Body of pancreas (tissue), 4 donors: ENCODE measurements around the gene CASP12.

Experiments
- POLR2A ChIP-seq, 3 donors: fragments of 450-650 bp; IDR thresholded peaks; one replicate each; pipeline ENCODE4 v1.6.1; 2016; ENCODE audit warnings: antibody characterized with exemption in 3 of 3, mild to moderate bottlenecking in 2 of 3
- TF ChIP-seq, protein P1 (sequence below), 7 experiments: fragments of 450-650 bp in 4 of 7; fragments of 200-600 bp in 3 of 7; sonication (generic) in 3 of 7; IDR thresholded peaks; one replicate each; pipeline ENCODE4 v1.5.1; 2016 to 2019; ENCODE audit warnings: antibody characterized with exemption in 7 of 7

DNA sequence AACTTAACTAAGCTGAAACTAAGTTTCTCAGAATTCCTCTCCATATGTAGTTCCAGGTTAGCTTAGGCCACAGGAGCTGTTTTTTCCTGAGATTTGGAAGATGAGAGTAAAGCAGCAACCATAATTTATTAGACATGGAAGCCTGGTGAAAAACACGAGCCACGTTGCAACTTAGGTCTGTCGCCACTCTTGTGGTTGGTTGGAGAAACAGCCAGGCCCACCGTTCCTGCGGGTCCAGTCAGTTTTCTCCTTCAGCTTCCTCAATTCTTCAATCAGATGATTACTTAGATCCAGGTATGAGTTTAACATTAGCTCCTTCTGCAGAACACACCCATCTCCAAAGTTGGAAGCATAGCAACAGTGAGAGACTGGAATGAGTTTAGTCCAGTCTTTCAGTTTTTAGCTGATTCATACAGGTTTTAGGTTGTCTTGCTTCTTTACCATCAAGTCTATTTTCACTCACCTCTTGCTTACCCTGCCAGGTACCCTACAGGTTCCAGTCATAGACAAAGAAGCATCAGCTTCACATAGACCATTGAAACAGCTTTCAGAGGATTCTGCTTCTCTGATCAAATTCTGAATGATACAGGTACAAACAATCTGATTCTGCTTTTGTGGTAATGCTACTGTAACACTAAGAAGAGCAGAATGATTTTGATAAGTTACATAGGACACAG lies 18.6 kb downstream of the CASP12 start:
- TF ChIP-seq, protein P1, sequence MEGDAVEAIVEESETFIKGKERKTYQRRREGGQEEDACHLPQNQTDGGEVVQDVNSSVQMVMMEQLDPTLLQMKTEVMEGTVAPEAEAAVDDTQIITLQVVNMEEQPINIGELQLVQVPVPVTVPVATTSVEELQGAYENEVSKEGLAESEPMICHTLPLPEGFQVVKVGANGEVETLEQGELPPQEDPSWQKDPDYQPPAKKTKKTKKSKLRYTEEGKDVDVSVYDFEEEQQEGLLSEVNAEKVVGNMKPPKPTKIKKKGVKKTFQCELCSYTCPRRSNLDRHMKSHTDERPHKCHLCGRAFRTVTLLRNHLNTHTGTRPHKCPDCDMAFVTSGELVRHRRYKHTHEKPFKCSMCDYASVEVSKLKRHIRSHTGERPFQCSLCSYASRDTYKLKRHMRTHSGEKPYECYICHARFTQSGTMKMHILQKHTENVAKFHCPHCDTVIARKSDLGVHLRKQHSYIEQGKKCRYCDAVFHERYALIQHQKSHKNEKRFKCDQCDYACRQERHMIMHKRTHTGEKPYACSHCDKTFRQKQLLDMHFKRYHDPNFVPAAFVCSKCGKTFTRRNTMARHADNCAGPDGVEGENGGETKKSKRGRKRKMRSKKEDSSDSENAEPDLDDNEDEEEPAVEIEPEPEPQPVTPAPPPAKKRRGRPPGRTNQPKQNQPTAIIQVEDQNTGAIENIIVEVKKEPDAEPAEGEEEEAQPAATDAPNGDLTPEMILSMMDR (IDR thresholded peaks at IDR 0.05) = no peak
- TF ChIP-seq POLR2A (IDR thresholded peaks at IDR 0.05) = no peak
